ENCODE data around the gene THBS3.
"Not testable (repeated sequence)": the region's sequence is repeated elsewhere in the genome, so short reads cannot be mapped to it uniquely, and the experiment has no call there.

The THBS3 gene

DNA sequence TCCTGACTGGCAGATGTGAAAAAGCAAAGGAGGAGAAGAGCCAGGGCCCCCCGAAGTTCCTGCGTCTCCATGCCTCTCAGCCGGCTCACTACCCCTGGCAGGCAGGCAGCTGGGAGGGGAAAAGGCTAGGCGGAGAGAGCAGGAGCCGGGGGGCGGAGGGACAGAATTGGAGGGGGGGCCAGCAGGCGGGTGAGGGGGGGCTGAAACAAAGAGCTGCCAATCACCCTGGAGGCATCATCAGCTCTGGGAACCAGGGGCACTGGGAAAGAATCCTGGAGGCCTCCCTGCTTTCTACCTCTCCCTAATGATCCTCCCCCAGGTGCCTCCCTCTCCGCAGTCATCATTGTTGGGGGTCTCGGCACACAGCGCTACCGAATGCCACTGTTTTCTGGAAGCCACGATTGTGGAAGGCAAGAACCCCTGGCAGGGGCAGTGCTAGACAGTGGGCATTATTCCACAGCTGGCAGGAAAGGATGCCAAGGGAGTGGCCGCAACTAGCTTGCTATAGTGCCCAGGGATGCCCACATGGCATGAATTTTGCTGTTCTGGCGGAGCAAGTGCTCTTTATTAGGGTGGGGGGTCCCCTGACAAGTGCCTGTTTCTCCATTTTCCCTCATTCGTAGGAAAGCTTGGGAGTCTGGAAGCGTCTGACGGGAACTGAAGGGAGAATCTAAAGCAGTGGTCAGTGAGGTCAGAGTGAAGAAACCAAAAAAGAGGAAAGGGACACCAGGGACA, at the start of gene THBS3:
Gene THBS3, minus strand, starts transcription at position 92 of the 735 bp plus-strand sequence. Its CDS starts 21 bp downstream, at position 71.
- DNase-seq, result no peak

DNA sequence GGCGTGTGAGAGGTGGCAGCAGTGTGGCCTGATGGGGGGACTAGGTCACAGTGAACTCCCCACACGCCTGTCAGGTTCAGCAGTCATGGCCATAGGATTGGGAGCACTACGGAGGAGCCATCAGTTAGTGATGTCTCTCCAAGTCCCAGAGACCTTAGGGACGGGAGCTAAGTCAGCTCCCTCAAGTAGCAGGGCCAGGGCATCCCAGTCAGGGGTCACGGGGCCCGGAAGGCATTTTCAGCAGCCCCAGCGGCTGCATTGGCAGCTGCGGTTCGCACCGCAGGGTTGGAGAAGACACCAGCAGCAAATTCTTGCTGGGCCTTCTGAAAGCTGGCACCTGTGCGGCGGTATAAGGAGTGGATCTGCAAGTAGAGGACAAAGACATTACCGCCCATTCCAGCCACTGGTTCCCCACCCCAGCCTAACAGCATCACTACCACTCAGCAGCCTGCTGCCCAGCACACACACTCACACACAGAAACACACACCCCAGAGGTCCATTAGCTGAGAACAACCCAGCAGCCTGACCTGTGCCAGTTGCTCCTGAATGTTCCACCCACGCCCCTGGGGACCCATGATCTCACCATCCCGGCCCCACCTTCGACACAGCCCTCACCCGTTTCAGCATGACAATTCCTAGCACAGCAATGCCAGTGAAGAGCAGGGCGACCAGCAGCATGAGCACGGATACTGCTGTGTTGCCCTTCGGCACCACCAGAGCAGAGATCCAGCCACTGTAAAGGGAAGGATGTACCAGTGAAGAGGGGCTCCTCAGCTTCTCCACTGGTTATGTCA, 48.6 kb upstream of the THBS3 start:
- DNase-seq, result no peak

DNA sequence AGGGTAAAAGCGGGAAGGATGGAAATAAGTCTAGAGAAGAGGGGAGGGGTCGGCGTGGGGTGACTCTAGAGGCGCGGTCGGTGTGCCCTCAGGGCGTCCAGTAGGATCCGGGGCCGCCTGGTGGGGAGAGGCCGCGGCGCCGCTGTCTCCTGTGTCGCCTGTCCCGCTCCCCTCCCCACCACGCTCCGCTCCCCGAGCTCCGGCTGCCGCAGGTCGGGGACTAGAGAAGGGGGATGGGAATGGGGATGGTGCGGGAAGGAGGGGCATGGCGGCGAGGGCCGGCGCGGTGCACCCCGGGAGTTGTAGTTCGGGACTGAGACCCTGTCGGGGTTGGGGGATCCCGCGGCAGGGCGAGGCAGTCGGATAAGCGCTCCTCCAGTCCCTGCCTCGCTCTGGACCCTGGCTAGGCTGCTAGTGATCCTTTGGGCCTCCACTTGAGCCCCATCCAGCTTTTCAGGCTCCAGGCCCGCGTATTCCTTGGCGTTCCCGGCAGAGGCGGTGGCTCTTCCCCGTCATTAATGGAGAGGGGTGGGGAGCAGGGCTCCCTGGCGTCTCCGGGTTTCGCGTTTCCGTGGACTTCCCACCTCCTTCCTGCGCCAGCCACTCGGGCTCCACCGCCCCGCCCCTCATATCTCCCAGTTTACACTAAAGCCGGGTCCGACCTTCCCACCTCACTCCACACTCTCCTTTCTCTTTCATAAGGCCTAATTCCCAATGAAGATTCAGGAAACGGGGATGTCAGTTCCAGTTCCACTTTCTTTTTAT, 47.7 kb upstream of the THBS3 start, which contains the start of gene ENTREP3:
Gene ENTREP3, minus strand, starts transcription at position 241 of the 765 bp plus-strand sequence. CDS start 606 bp downstream, outside the sequence.
- DNase-seq, result peak; percentile 67

DNA sequence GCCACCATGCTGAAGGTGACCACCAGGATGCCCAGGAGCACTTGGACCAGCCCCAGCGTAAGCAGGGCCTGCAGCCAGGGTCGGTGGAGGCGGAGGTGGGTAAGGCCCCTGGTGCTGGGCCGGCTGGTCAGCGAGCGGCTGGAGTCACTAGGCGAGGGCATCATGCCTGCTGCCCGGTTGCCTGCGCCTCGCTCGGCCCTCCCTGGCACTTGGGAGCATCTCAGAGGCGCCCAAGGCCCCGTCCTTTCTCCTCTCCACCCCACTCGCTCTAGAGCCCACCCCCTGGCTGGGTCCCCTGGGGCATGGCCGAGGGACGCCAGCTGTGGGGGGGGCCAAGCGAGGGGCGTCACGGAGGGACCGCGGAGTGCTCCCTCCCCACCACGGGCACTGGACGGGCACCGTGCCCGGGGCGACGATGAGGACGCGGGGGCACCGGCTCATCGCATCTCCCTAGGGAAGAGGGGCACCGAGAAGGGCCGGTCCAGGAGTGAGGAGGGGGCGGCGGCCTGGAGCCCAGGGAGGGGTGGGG, 47.1 kb upstream of the THBS3 start:
- no peak for DNase-seq

DNA sequence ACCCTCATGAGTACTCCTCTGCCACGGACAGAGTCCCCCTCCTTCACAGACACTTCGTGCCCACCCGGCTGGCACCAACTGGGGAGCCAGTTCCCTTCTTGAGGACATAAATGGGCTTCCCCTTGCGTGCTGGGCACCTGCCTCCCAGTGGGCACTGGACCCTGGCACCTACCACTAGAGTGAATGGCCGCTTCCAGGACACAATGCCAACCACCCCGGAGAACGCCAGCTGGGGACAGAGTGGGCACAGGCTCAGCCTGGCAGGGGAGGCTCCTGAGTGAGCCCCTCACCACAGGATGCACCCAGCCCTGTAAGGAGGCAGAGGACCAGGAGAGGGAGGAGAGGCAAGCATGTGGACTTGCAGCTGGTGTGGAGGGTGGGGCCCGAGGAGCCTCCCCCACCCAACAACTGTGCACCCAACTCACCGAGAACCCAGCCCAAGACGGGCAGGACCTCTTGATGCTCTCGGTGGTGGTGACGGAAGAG, 46.6 kb upstream of the THBS3 start:
- DNase-seq, result no peak

DNA sequence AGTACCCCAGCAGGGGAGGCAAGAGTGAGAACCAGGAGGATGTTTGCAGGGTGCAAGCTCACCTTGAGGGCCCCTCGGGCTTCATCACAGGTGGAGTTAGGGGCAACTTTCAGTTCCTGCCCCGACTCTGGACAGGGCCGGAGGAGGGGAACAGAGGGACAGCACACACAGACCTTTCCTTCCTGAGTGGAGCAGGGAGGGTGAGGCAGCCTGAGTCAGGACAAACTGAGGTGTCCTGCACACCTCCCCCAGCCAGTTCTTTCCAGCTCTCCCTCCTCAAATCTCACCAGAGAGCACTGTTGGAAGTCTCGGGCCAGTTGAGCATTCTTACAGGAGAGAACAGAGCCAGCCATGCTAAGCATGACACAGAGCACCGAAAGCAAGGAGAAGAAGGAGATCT, 46.1 kb upstream of the THBS3 start:
- no peak for DNase-seq

DNA sequence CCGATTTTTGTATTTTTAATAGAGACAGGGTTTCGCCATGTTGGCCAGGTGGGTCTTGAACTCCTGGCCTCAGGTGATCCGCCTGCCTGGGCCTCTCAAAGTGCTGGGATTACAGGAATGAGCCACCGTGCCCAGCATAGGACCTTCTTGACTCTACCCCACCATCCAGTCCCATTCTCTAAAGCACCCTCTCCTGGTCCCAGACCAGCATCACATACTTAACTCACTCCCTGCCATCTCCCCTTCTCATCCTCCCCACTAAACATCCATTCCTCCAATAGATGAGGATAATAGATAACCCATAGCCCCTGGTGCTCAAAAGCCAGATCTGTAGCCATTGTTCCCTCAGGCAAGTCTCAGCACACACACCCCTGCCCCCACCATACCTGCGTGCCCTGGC, 45.5 kb upstream of the THBS3 start:
- no peak for DNase-seq

DNA sequence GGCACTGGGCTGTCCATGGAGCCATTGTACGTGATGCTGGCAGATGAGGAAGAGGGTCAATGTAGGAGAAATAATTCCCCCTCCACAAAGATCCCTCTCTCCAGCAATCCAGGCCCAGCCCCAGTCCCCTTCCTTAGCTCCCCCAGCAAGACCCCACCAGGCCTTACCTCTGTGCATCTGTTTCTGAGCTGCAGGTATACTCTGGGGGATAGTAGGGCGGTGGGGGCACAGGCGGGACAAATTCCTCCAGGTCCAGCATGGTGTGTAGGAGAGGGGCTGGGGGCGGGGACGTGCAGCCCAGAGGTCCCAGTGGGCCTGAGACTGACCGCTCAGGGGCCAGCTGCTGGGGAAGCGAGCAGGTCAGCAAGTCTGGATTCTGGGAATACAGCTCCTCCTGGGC, 43.9 kb upstream of the THBS3 start:
- DNase-seq, result no peak

DNA sequence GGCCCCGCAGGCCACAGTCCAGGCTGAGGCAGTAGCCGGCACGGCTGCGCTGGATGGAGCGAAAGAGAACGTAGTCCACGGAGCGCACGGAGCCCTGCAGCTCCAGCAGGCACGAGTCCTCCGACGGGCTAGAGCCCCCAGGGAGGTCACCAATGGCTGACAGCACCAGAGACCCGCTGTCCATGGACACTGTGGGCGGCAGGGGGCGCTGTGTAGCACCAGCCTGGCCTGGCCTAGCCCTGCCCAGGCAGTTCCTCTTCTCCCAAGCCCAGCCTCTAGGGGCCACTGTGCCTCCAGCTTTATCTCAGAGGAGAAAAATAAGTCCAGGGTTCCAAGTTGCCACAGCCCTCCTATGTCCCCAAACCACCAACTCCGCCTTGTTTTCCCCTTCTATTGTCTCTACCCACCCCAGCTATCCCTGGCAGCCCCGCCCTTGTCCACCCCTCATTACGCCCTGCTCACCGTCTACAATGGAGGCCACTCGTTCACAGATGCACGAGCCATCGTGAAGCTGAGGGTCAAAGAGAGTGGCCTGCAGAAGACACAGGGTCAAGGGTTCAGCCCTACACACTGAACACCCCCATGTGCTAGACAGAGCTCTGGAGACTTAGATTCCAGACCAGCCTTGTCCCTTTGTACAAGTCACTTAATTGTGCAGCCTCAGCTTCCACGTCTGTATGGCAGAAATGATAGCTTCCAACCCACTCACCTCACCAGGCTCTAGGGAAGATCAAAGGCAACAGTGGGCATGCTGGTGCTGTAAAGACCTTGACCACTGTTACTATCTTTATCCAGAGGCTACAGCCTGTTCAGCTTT, 43.1 kb upstream of the THBS3 start:
- DNase-seq, result peak; percentile 91

DNA sequence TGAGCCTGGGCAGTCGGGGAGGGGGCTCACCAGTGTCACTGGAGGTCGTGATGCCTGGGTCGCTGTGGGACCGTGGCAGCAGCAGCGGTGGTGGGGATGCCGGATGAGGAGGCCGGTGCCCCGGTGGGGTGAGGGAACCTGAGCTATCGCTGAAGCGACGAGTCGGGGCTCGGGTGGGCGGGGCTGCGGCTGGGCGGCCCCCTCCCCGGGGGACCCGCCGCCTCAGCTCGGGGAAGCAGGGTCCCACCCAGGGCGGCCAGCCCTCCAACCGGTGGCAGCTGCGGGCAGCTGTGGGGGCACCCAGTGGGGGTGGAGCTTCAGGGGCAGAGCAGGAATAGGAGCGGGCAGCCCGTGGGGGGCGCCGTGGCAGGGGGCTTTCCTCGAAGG, 42.5 kb upstream of the THBS3 start:
- no peak for DNase-seq

DNA sequence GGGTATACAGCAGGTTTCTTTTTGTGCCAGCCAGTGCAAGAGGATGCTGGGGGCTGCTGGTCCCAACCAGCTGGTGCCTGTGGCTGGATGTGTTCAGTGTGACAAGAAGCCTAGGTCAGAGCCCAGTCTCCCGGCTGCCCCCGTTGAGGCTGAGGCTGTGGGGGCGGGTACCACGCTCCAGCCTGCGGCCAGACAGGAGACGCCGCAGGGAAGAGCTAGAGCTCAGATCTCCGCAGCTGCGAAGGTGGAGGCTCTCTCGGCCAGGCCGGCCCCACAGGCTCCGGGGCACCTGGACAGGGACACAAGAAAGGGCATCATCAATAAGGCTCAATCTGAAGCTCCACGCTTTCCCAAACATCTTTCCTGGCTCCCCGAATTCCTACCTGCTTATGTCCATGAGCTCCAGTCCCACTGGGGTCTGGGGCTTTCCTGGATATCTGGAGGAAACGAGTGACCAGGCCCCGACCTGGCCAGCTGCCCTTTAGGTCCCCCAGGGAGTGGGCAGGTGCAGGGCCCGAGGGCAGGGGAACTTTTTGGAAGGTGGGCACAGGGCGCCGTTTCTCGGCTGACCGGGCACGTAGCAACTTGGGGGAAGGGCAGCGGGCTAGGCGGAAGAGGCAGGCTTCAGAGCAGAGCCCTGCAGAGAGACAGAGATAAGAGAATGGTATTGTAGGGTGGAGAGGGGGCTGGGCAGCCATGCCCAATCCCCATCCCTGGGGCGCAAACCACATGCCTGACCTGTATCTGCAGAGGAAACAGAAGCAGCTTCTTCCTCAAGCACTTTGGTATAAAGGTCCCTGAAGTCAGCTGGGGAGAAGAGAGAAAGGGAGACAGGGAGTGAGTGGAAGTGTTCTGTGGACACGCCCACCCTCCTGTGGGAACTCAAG, 40.2 kb upstream of the THBS3 start:
- no peak for DNase-seq

DNA sequence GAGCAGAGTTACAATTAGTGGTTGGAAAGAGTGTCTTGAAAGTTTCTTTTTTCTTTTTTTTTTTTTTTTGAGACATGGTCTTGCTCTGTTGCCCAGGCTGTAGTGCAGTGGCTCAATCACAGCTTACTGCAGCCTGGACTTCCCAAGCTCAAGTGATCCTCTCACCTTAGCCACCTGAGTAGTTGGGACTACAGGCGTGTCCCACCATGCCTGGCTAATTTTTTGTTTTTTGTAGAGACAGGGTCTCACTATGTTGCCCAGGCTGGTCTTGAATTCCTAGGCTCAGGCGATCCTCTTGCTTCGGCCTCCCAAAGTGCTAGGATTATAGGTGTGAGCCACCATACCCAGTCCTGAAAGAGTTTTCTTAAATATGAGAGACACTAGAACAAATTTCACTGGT, 39.1 kb upstream of the THBS3 start:
- not testable (repeated sequence) for DNase-seq

DNA sequence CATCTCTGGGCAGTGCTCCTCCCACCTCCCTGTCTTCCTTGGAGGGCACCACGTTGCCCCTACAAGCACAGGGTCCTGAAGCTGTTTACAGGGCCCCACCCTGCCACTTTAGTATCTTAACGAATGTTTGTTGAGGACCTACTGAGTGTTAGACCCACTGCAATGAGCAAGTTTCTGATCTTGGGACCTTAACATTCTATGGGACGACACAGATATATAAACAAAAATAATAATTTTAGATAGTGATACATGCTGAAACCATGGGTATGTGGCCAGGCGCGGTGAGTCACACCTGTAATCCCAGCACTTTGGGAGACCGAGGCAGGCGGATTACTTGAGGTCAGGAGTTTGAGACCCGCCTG, 37.4 kb upstream of the THBS3 start:
- DNase-seq, result no peak

DNA sequence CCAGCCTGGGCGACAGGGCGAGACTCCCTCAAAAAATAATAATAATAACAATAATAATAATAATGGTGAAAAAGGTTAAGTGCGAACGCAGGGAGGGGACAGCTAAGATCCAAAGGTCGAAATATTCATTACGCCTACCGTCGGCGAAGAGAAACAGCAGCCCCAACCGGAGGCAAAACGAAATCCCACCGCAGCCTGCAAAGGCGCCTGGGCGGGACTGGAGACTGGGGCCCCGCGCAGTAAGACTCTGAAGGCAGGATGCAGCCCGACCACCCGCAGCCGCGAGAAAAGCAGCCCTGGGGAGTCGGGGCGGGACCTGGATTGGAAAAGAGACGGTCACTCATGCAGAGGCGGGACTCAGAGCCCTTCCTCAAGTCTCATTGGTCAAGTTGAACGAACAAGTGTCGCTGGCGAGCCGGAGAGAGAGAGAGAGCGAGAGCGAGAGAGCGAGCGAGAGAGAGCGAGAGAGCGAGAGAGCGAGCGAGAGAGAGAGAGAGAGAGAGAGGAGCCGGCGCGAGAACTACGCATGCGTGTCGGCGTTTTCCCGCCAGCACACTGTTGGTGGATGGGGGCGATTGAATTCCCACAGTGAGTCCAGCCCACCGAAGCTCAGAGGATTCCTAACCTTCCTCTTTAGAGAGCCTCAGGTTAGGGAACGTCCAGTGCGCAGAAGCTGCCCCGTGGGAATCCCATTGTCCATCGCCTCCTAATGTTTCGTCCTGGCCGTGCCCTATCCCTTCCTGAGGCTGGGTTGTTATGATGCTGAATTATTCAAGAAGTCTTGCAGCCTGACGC, 36.9 kb upstream of the THBS3 start:
- DNase-seq, result peak; percentile 98

DNA sequence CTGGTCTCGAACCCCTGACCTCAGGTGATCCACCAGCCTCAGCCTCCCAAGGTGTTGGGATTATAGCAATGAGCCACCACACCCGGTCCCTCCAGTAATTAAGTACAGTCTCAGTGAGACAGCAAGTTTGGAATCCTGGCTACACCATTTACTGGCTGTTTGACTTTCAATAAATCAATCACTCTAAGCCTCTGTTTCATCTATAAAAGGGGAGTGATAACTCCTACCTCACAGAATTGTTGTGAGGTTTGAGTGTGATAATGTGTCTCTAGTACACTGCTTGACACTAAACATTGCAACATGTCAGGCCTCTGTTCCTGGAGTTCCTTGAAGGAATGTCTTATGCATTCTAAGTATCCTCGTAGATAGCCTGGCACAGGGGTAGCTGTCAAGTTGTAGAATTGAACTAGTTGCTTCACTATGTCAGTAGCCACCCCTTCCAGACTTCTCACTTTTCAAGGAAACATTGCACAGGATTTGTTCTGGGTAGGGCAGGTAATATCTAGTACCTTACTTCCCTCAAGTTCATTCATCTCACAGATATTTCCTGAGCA, 35.2 kb upstream of the THBS3 start:
- no peak for DNase-seq

DNA sequence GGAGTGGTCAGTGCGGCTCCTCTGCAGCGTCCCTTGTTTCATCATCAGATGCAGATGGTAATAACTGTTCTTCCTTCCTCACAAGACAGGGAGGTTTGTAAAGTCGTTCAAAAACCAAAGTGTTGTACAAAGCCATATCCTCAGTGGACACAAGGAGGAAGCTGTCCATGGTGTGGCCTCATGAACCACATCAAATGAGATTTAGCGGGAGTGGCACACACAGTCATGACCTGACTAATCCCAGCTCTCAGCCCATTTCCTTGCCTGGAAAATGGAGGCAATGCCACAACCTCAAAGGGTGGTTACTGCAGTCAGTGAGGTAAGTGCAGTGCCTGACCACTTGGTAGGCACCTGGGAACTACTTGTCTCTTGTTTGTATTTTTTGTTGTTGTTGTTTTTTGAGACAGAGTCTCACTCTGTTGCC, 34.2 kb upstream of the THBS3 start:
- DNase-seq, result no peak

DNA sequence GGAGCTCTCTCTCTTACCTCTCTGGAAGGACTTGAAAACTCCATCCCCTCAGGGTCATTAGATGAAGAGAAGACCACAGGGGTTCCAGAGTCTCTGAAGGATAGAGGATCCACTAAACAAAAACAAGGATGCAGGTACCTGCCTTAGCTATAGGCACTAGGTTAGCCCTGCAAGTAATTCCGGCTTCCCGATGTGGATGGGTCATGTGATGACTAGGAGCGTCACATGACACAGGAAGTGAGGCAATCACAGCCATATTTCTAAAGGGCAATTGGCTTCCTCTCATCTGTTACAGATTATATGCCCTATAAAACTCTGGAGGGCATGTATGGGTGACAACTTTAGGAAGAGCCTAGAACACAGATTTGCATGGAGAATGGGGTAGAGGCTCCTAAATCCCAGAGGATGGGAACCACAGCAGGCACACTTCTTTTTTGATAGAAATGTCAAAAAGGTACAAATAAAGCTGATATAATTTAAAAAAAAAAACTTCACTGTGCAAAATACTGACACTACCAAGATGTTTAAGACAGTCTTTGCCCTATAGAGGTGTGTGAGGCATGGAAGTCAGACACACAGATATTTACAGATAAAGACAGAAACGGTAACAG, 33.5 kb upstream of the THBS3 start:
- DNase-seq, result peak; percentile 79

DNA sequence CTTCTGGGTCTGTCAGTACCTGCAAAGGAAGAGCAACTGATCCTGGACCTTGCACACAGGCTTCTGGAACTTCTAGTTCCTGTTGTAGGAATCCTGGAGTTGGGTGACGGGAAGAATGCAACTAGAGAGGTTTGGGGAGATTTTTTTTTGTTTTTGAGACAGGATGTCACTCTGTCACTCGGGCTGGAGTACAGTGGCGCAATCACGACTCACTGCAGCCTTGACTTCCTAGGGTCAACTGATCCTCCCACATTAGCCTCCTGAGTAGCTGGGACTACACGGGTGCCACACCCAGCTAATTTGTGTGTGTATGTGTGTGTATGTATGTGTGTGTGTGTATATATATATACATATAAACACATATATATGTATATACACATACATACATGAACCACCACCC, 28.8 kb upstream of the THBS3 start:
- DNase-seq, result no peak

DNA sequence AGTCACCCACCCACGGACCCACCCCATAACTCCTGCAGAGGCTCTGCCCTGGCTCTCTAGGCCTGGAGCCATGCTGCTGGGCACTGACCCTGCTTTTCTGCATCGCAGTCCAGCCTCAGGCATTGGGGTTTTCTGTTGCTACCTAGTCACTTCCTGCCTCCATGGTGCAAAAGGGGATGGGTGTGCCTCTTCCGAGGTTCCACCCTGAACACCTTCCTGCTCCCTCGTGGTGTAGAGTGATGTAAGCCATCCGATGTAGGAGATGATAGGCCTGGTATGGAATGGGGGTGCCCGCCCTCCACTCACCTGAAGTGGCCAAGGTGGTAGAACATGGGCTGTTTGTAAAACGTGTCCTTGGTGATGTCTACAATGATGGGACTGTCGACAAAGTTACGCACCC, 27.7 kb upstream of the THBS3 start:
- not testable (repeated sequence) for DNase-seq

Measured in CD4-positive, alpha-beta T cell treated with Interleukin-4 for 4 hours (primary cell).